HG03097 (cell line): ENCODE measurements around the gene MRNIP.

ENCODE experiments used
- ATAC-seq: cut with Tn5 transposase; IDR thresholded peaks from one replicate; pipeline ENCODE4 v1.9.1; 2021; ENCODE audit not compliant: unreplicated experiment, low FRiP score

Gene MRNIP, protein sequence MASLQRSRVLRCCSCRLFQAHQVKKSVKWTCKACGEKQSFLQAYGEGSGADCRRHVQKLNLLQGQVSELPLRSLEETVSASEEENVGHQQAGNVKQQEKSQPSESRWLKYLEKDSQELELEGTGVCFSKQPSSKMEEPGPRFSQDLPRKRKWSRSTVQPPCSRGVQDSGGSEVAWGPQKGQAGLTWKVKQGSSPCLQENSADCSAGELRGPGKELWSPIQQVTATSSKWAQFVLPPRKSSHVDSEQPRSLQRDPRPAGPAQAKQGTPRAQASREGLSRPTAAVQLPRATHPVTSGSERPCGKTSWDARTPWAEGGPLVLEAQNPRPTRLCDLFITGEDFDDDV

DNA sequence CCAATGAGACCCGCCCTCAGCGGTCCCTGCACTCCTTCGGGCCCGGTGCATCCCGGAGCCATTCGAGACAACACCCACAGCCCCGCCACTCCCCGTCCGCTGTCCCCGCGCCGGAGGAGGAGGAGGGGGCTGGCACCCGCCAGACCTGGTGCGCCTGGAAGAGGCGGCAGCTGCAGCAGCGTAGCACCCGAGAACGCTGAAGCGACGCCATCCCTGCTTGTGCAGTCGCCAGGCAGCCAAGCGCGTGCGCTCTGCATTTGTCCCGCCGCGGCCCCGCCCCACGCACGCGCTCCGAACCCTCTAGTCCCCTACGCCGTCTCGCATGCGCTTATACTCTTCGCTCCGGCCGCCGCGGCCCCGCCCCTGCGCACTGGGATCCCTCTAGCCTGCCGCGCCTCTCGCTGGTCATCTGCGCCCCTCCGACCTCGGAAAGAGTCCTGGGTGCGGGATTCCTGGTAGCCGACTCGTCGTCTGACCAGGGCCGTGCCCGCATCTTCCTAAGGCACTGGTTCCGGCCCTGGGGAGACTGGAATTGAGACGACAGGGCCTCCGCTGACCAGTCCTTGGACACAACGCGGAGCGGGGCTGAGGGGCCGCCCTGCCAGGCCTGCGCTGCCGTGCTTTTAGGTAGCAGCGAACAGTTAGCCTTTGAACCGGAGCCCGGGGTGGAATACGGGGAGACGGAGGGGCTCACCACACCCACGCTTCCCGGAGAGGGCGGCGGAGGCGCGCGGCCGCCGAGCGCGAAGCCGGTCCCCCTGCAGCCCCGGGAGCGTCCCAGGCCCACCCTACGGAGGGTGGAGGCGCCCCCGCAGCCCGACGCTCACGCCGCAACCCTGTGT lies at the start of gene MRNIP:
TSS of gene MRNIP (minus strand) at position 232 of the 842 bp plus-strand sequence. CDS start at position 211, 21 bp downstream.
- ATAC-seq = peak; percentile 92

DNA sequence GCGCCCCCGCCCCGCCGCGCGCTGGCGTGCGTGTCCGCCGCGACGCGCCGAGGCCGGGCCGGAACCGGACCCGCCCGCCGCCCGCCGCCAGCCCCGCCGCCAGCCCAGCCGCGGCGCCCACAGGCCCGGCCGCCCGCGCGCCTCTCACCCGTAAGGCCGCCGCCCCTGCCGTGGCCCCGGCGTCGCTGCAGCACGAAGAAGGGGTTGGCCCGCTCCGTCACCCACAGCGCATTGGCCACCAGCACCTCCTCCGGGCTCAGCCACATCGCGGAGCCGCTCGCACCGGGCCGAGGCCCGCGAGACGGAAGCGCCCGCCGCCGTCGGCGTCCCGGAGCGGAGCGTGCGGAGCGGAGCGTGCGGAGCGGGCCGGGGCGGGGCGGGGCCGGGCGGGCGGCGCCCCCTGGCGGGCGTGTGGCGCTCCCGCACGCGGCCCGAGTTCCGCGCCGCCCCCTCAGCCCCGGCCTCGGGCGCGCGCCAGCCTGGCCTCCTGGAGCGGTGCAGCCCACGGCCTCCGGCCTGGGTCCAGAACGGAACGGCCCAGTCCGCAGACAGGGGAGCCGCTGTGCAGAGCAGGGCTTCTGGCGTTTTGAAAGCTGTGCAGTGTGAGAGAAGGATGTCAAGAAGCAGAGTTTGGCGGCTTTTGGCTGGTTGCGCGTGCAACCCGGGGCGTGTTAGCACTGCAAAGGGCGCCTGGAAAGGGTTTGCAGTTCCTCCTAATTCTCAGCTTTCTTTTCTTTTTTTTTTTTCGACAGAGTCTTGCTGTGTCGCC lies 49.1 kb upstream of the MRNIP start, which contains the start of gene TBC1D9B:
TSS of gene TBC1D9B (minus strand) at position 342 of the 769 bp plus-strand sequence. CDS start at position 266, 76 bp downstream.
- ATAC-seq = peak; percentile 85

DNA sequence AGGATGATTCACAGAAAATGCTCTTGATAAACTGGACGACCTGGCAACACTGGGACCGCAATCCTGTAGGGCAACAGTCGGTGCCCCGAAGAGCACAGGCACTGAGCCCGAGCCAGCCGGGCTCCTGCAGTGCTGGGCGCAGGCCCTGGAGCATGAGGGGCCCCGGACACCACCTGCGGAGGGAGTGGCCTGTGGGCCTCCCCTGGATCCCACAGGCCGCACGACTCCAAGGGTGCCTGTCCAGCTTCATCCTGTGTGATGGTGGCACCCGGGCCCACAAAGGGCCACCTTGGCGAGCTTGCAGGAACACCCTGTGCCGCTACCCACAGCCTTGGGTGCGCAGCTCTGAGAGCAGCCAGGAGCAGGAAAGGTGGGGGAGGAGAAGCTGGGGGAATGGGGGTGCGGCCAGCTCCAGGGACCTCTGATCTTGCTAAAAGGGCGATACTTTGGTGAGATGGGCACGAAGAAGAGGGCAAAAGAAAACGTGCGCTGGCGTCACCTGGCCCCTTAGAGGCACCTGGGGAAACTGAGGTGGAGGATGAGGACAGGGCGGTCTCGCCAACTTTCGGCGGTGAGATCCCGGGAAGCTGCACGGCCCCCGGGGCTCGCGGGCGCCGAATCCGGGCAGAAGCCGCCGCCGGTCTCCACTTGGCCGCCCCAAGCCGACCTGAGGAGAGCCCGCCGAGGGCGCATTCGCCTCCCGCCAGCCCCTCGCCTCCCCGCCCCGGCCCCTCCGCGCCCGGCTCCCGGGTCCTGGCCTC lies 48.4 kb upstream of the MRNIP start:
- ATAC-seq = no peak

DNA sequence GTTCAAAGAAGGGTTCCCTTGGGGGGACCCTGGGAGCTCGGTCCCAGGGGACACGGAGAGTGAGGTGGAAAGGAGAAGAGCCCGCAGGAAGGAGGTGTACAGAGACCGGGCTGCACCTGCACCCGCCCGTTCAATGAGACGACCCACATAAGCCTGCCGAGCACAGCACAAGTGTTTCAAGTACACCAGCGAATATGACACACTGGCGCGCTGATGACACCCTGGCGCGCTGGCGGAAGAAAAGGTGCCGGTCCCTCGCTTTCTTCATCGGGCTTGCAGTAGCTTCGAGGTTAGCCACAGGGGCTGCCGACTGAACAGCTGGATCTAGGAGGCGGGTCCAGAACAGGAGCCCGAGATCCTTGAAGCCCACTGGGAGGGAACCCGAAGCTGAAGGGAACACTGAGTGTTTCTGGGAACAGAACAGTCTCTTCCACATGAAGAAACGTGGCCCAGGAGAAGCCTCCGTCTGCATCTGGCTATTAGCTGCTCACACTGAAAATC lies 47.7 kb upstream of the MRNIP start:
- ATAC-seq = no peak

DNA sequence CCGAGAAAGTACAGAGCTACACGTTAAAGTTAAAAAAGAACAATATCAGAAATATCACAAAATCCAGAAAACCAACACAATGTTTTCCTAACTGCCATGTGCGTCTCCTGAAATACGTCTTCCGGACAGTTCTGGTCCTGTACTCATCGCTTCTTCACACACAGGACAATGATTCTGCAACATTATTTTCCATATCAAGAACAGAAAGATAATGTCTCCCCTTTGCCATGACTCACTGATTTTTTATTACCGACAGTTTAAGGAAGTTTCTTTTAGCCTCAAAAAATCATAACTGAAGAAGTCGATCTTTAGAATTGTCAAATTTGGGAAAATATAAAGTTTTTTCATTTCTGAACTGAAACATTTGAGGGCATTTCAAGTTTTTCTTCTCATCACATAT lies 46.5 kb upstream of the MRNIP start:
- ATAC-seq = no peak

DNA sequence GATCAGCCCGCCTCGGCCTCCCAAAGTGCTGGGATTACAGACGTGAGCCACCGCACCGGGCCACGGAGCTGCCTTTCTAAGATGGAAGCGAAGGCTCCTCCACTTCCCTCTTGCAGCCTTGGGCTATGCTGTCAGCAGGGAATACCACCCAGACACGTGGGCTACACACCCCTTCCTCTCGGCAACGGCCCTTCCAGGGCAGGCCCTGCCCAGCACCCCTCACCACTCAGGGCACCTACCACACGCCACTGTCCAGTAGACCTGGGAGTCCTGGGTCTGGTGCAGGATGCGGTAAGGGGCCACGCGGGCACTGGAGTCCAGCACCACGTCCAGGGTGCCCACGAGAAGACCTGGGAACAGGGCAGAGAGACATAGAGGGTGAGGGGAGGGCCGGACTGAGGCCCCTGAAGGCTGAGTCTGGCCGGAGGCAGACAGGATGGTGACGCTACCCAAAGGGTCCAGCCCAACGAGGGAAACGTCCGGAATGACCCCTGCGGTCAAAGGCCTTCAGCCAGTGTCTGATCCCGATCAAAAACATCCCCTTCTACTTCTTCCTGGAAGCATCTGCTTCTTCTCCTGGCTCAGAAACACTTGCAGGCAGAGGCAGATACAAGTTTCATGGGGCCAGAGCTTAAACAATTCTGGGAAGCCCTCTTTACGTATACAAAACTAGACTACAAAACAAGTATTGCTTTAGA lies 46.0 kb upstream of the MRNIP start:
- no peak for ATAC-seq

DNA sequence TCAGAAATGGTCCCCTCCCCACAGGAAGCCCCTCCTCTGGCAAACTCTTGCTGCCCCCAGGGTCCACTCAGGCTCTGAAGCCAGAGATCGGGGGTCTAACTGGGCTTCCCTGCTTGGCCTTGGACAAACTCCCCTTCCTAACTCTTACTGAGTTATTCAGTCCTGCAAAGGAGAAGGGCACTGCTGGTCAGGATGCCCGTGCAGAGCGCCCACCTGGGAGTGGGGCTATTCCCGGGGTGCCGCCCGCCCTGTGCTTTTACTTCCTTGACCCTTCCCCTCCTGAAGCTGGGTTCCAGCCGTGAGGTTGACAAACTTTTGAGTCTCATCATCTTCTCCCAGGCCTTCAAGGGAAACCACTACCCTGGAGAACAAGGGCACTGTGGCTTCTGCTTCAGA lies 44.1 kb upstream of the MRNIP start:
- ATAC-seq = no peak

DNA sequence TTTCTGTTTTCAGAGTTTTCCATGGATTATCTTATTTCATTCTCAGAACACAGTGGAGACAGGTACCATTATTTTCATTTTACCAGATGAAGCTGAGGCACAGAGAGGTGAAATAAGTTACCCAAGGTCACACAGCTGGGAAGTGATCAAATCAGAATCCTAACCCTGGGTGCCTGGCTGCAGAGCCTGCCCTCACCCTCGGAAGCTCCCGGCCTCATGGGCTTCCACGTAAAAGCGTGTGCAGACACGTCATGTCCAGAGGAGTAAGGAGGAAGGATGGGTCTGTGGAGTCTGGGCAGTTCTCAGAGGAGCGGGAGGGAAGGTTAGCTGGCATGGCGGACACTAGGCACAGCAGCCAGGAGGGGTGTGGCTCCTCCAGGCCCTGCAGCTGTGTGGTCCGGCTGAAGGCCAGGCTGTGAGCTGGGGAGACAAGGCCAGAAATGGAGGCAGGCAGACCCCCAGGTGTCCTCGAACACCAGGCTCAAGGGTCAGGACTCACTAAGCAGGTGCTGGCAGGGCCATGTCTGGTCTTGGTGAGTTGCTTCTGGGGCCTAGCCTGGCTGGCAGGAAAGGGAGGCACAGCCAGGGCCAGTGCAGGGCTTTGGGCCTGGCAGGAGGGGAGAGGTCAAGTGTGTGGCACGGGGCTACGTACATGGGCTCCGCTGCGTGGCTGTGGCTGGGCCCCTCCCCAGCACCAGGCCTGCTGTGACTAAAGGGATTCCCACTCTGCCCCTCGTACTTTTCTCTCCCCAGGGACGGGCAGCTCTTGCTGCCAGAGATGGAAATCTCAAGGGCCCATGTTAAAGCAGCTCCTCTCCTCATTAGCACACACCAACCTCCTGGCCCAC lies 43.5 kb upstream of the MRNIP start:
- ATAC-seq = no peak

DNA sequence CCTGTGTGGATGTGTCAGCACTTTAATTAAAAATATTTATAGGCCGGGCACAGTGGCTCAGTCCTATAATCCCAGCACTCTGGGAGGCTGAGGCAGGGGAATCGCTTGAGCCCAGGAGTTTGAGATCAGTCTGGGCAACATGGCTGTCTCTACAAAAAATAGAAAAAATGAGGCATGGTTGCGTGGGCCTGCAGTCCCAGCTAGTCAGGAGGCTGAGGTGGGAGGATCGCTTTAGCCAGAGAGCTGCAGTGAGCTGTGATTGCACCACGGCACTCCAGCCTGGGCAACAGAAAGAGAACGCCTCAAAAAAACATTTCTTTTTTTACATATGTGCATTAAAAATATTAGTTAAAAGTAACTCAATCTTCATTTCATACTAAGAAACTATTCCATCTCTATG lies 42.8 kb upstream of the MRNIP start:
- no peak for ATAC-seq

DNA sequence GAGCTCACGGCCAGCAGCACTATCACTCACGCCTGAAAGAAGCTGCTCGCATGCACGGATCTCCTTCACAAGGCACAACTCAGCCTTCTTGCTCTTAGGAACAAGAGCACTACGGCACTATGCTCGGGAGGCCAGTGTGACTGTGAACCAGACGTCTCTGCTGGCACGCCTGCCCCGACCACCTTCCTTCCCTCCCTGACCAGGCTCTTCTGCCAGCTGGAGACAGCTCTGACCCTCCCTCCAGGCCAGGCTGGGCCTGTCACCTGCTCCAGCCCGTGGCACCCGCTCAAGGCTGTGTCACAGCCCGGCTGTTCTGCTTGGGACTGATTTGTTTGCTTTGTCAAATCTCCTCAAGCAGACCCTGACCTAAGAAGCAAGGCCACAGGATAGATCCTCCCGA lies 42.1 kb upstream of the MRNIP start:
- no peak for ATAC-seq

DNA sequence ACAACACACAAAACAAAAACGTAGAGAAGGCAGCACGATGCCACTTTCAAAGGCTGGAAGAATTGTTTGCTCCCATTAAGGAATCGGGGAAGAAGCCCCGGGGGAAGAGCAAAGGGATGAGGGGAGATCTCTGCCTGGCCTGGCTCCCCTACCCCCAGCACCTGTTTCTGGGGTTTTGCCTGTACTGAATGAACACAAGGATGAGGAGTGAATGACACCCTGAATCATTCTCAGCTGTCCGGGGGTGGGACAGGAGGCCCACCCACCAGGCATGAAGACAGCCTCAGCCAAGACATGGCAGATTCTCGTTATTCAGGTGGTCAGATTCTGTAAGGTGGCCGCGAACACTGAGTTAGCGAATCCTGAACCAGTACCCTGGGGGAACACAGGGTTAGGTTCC lies 41.6 kb upstream of the MRNIP start:
- ATAC-seq = no peak

DNA sequence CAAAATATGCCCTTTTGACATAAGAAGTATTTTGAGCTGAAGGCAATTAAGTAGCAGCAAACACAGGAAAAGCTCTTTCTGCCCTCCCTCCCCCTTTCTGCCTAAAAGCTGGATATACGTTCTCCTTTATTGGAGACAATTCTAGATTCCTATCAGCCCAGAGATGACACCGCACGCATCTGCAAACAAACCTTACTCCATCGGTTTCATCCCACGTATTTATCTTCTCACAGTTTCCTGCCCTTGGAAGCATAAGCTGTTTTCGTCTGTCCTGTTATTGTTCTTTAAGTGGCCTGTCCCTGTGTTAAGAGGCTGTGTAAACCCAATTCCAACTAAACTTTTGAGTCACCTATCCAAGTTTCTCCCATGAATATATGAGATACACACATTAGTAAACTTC lies 37.2 kb upstream of the MRNIP start:
- ATAC-seq = no peak

DNA sequence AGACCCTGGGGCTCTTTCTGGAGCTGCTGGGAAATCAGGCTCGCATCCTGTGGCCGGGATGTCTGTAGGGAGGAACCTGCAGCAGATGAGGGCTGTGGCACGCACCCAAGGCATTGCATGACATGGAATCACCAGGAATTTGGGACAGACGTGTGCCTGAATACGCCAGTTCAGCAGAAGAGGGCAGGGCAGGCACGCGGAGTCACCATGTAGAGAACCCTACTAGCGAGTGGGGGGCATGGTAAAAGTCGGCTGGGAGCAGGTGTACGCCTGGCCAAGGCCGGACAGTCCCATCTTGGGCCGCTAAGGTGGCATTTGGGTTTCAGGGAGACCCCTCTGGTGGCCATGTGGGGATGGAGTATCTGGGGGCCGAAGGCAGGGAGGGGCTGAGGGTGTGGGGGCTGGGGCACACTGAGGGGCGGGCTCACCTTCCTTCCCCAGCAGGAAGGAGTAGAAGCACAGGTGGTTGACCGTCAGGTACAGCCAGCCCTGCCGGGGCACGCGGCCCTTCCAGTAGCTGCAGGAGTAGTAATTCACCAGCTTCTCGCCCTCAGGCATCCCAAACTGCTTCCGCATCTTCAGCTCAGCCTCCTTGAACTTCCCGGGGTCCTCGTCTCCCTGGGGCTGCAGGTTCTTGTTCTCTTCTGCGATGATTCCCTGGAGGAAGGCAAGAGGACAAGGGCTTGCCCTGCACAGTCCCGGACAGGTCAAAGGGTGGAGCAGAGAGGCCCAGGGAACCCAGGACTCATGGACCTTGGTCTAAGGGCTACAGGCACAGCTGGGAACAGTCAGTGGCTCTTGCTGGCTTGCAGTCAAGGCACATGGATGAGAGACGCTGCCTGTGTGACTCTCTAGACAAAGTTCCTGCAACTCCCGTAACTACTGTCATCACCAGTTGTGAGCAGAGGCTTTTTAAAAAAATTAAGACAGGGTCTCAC lies 35.6 kb upstream of the MRNIP start:
- no peak for ATAC-seq

DNA sequence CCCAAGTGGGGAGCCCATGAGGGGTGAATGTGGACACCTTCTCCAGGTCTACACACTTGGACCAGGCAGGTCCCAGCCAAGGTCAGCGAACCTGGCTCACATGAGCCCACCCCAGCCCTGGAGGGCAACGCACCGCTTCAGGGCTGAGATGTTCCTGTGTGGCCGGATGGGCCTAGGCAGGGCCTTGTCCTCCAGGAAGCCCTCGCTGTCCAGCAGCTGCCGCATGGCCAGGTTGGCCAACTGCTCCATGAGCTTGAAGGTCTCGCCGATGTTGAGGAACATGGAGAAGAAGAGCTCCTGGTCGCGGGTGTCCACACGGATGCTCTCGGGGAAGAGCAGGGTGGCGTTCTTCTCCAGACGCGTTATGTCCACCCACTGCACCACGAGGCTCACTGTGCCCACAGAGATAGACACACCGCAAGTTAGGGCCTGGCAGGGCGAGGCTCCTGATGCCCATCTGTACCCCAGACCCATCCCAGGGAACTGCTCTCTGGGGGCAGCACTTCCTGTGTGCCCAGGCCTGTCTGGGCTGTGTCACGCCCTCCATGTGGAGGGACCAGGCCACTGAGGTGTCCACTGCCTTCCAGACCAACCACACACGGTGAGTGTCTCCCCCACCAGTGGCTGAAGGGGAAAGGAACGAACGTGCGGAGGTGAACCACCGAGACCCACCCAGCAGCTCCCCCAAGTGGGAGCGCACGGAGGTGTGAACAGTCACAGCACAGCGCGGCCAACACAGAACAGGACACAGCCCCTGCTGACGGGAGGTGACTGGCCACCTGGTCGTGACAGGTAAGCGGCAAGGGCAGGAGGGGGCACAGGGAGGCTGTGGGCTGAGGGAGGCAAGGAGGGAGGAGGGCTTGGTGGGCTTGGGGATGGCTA lies 34.7 kb upstream of the MRNIP start:
- ATAC-seq = no peak

DNA sequence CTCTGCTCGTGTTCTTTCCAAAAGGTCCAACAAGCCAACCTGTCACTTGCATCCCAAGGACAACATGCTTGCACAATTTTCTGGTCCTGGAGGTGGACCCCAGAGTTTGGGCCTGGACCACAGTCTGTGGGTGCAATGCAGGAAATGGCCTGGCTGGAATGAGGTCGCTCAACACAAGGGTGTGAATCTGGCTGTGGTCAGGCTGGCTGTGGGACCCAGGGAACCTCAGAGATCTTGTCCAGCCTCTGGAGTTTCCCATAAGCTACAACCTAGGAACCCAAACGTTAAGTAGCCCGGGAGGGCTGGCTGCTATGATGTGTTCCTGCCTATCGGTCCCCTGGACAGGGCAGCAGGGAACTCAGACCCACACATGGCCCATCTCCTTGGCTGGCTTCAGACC lies 33.6 kb upstream of the MRNIP start:
- no peak for ATAC-seq
